BJ (cell line): ENCODE results near the gene BCOR. TPM values are rescaled to one million over a fixed set of nuclear protein-coding genes. Genes with fewer than 3 reads are reported as not detected.

ENCODE experiments used
- CTCF ChIA-PET: fragments of 350-600 bp; formaldehyde crosslinking; extraction: SDS; loops from one replicate; lab custom pipeline; 2021; ENCODE audit warnings: antibody characterized with exemption, inconsistent platforms; lab: Yijun Ruan, JAX
- POLR2A ChIA-PET: fragments of 300-600 bp; sonication (Branson Sonifier 250); formaldehyde crosslinking; extraction: SDS; loops from one replicate; lab custom pipeline; 2021; ENCODE audit warnings: antibody characterized with exemption; lab: Charles Lee
- DNase-seq: peaks from one replicate; pipeline ENCODE4 v3.0.0-alpha.2; 2011; ENCODE audit warnings: low read depth
- H3K27me3 ChIP-seq: 2 replicates; pipeline ENCODE4 v1.6.0; 2011; ENCODE audit warnings: low read length; ENCODE audit not compliant: control insufficient read depth, insufficient read depth
- H3K36me3 ChIP-seq: 2 replicates; pipeline ENCODE4 v1.5.1; 2011; ENCODE audit warnings: low read length; ENCODE audit not compliant: control insufficient read depth, insufficient read depth
- H3K4me3 ChIP-seq: 2 replicates; pipeline ENCODE4 v1.5.1; 2011; ENCODE audit warnings: low read depth, mild to moderate bottlenecking, control low read depth, low read length
- CTCF ChIP-seq: IDR thresholded peaks from 2 replicates; pipeline ENCODE4 v1.5.1; 2011; ENCODE audit warnings: low read depth, mild to moderate bottlenecking, control low read depth, inconsistent platforms, low read length, moderate library complexity; ENCODE audit not compliant: insufficient read depth
- polyA plus RNA-seq: library from polyadenylated mRNA; depleted of rRNA; stranded (reverse); fragments of >200 nt; gene quantifications from 2 replicates; pipeline ENCODE4 v1.2.3, GENCODE V29; 2011

Gene BCOR
- polyA plus RNA-seq, 1 experiment: 5.6 TPM

GRCh38 chrX:40009890-40010289, 87.9 kb downstream of the BCOR start:
- Histone ChIP-seq H3K36me3 (no peaks in the 10 kb centered on the region), H3K27me3 (peaks cover 1% of the 10 kb centered on the region; the same call in 1 of the 2 replicates), H3K4me3 (no peak overlapping the region)
- ChIA-PET CTCF (no interaction called here), POLR2A (no interaction called here)
- no peak for DNase-seq
- no peak for TF ChIP-seq CTCF

- no peak for TF ChIP-seq CTCF
- no peak for DNase-seq
- CTCF ChIA-PET: no interaction called here
- Histone ChIP-seq H3K27me3 (peaks cover 1% of the 10 kb centered on the region; the same call in 1 of the 2 replicates), H3K4me3 (no peak overlapping the region), H3K36me3 (no peaks in the 10 kb centered on the region)
- POLR2A ChIA-PET: no interaction called here
Measured at GRCh38 chrX:40009462-40009851, 88.3 kb downstream of the BCOR start.

- no peak for TF ChIP-seq CTCF
- no peak for DNase-seq
- Histone ChIP-seq H3K27me3 (peaks cover 1% of the 10 kb centered on the region; the same call in 1 of the 2 replicates), H3K36me3 (no peaks in the 10 kb centered on the region), H3K4me3 (no peak overlapping the region)
- ChIA-PET CTCF (no interaction called here), POLR2A (no interaction called here)
Measured at GRCh38 chrX:40008791-40009461, 88.8 kb downstream of the BCOR start.

GRCh38 chrX:40007756-40008705, 89.7 kb downstream of the BCOR start:
- CTCF ChIA-PET: no interaction called here
- no peak for DNase-seq
- H3K27me3 ChIP-seq: peaks cover 1% of the 10 kb centered on the region; the same call in 1 of the 2 replicates
- TF ChIP-seq CTCF: no peak
- H3K4me3 ChIP-seq: no peak overlapping the region
- POLR2A ChIA-PET: no interaction called here
- H3K36me3 ChIP-seq: no peaks in the 10 kb centered on the region

- Histone ChIP-seq H3K27me3 (peaks cover 1% of the 10 kb centered on the region; the same call in 1 of the 2 replicates), H3K36me3 (no peaks in the 10 kb centered on the region), H3K4me3 (no peak overlapping the region)
- ChIA-PET CTCF (no interaction called here), POLR2A (no interaction called here)
- DNase-seq: no peak
- no peak for TF ChIP-seq CTCF
Measured at GRCh38 chrX:40007131-40007755, 90.5 kb downstream of the BCOR start.
